Measurements from ENCODE around the gene VPS52. TPM values are rescaled to one million over a fixed set of nuclear protein-coding genes. Genes with fewer than 3 reads are reported as not detected.

Gene VPS52
- total RNA-seq, 2 donors from 2014 or later, result 31.4 to 43.2 TPM

DNA sequence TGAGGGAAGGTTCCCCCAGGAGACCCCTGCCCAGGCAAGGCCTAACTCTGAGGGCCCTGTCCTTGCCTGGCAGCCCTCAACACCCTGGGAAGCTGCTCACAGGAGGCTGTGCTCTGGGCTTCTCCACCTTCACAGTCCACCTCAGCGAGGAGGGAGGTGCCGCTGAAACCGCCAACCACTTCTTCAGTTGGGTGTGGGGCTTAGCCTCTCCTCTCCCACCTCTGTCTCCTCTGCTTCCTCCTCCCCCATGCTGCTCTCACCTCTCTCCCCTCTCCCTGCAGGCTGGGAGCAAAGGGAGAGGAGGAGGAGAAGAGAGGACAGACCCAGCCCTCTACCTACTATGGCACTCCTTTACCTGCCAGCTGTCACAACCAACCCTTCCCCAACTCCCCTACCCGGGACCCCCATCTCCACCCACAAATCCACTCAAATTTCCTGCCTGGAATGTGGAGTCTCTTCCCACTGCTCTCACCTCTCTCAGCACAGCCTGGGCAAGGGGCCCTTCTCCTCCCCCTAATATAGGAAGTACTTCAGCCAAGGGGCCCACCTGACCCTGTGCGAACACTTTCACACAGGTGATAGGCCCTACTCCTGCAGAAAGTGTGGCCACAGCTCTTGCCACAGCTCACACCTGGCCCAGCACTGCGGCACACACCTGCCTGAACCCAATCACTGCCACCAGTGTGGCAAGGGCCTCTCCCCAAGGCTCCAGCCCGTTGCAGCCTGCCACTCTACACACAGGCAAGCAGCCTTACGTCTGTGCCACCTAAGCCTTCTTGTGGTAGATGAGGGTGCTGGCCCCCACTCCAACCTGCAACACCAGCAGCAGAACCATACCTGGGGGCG, 56.2 kb downstream of the VPS52 start:
- TF ChIP-seq, protein P1, sequence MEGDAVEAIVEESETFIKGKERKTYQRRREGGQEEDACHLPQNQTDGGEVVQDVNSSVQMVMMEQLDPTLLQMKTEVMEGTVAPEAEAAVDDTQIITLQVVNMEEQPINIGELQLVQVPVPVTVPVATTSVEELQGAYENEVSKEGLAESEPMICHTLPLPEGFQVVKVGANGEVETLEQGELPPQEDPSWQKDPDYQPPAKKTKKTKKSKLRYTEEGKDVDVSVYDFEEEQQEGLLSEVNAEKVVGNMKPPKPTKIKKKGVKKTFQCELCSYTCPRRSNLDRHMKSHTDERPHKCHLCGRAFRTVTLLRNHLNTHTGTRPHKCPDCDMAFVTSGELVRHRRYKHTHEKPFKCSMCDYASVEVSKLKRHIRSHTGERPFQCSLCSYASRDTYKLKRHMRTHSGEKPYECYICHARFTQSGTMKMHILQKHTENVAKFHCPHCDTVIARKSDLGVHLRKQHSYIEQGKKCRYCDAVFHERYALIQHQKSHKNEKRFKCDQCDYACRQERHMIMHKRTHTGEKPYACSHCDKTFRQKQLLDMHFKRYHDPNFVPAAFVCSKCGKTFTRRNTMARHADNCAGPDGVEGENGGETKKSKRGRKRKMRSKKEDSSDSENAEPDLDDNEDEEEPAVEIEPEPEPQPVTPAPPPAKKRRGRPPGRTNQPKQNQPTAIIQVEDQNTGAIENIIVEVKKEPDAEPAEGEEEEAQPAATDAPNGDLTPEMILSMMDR (IDR thresholded peaks at IDR 0.05), result no peak
- ATAC-seq (ENCODE audit: insufficient number of reproducible peaks, low FRiP score, low read depth) (no peak), DNase-seq (ENCODE audit: low spot score) (no peak)
- Histone ChIP-seq H3K4me3 (no peak overlapping the region), H3K27ac (no peak overlapping the region), H3K36me3 (peaks cover 5% of the 10 kb centered on the region), H3K4me1 (ENCODE audit: control insufficient read depth in 1 of 2, low read depth in 2 of 2) (peaks cover 4 to 19% of the 10 kb centered on the region in 2 donors), H3K9me3 (no peaks in the 10 kb centered on the region), H3K27me3 (replicated peaks; ENCODE audit: insufficient read depth) (no peaks in the 10 kb centered on the region)

DNA sequence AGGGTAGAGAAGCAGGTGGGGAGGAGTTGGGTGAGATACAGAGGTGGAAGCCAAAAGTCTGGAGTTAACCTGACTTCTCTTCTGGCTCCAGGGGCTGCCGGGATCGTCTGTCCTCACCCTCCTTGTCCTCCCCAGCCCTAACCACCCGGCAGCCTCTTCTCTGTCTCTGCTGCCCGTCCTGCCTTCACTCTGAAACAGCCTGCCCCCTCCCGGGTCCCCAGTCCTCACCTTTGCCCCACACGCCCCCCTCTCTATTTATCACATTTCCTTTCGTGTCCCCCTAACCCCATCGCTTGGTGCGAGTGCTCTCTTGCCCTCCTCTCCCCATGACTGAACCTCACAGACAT, 57.7 kb downstream of the VPS52 start:
- peak overlapping the region; percentile 76 for H3K4me3 ChIP-seq
- H3K4me1 ChIP-seq (ENCODE audit: control insufficient read depth in 1 of 2, low read depth in 2 of 2), result peaks cover 4 to 19% of the 10 kb centered on the region in 2 donors
- TF ChIP-seq, protein P1 (IDR thresholded peaks at IDR 0.05), result no peak
- H3K9me3 ChIP-seq, result no peaks in the 10 kb centered on the region
- ATAC-seq (ENCODE audit: insufficient number of reproducible peaks, low FRiP score, low read depth), result no peak
- H3K27me3 ChIP-seq (replicated peaks; ENCODE audit: insufficient read depth), result no peaks in the 10 kb centered on the region
- H3K27ac ChIP-seq, result peak overlapping the region in 1 of 2 donors; percentile 9
- H3K36me3 ChIP-seq, result peaks cover 10% of the 10 kb centered on the region
- no peak for DNase-seq (ENCODE audit: low spot score)

DNA sequence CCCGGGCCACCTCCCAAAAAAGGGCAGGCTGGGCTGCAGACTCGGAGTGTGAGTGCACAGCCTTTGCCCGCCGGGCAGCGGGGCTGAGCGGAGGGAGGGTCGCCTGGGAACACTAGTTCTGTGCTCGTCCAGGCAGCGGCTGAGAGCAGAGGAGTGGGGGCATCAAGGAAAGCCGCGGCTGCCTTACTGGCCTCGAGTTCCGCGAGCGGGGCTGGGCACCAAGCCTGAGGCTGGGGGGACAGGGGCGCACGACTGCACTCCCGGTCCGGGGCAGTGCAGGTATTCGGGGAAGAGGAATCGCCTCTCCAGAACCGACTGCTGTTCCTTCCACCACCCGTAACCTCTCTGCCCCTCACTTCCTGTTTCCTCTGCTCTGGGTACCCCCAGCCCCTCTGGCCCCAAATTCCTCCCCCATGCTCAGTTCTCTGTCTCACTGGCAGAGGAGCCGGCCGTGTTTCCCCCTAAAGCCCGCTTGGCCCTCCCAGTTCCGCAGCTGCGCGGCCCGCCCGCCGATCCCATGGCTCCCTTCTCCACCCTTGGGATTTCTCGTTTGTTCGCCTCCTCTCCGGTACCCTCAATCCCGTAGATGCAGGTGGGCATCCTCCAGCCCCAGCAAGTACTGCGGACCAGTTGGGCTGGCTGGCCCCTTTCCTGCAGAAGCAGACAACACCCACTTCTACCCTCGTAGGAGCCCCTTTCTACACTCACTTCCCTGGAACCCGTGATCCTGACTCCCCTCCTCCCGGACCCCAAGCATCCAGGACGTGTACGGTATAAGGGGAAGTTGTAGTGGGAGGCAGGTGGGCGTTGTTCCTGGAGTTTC, 58.3 kb downstream of the VPS52 start:
- no peak for DNase-seq (ENCODE audit: low spot score)
- Histone ChIP-seq H3K27me3 (replicated peaks; ENCODE audit: insufficient read depth) (no peaks in the 10 kb centered on the region), H3K27ac (peak overlapping the region in 1 of 2 donors; percentile 9), H3K9me3 (no peaks in the 10 kb centered on the region), H3K4me1 (ENCODE audit: control insufficient read depth in 1 of 2, low read depth in 2 of 2) (peaks cover 4 to 19% of the 10 kb centered on the region in 2 donors), H3K36me3 (peaks cover 10% of the 10 kb centered on the region), H3K4me3 (peak overlapping the region; percentile 76)
- TF ChIP-seq, protein P1 (IDR thresholded peaks at IDR 0.05), result no peak
- ATAC-seq (ENCODE audit: insufficient number of reproducible peaks, low FRiP score, low read depth), result no peak

DNA sequence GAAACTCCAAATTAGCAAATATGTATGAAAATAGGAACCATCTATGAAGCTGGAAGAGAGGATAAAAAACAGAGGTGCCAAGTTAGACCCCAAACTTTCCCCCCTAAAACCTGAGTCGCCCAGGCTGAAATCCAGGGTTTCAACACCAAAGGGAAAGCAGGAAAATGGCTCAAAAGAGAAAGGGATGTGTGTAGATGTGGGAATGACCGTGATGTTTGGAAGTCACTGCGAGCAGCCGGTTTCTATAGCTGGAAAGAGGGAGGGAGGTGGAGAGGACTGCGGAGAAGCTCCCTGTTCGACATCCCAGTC, 58.9 kb downstream of the VPS52 start:
- ATAC-seq (ENCODE audit: insufficient number of reproducible peaks, low FRiP score, low read depth) (no peak), DNase-seq (ENCODE audit: low spot score) (no peak)
- H3K27me3 ChIP-seq (replicated peaks; ENCODE audit: insufficient read depth), result no peaks in the 10 kb centered on the region
- peaks cover 10% of the 10 kb centered on the region for H3K36me3 ChIP-seq
- H3K4me3 ChIP-seq, result peak overlapping the region; percentile 76
- peaks cover 4 to 19% of the 10 kb centered on the region in 2 donors for H3K4me1 ChIP-seq (ENCODE audit: control insufficient read depth in 1 of 2, low read depth in 2 of 2)
- TF ChIP-seq, protein P1 (IDR thresholded peaks at IDR 0.05), result no peak
- no peak overlapping the region for H3K27ac ChIP-seq
- H3K9me3 ChIP-seq, result no peaks in the 10 kb centered on the region

DNA sequence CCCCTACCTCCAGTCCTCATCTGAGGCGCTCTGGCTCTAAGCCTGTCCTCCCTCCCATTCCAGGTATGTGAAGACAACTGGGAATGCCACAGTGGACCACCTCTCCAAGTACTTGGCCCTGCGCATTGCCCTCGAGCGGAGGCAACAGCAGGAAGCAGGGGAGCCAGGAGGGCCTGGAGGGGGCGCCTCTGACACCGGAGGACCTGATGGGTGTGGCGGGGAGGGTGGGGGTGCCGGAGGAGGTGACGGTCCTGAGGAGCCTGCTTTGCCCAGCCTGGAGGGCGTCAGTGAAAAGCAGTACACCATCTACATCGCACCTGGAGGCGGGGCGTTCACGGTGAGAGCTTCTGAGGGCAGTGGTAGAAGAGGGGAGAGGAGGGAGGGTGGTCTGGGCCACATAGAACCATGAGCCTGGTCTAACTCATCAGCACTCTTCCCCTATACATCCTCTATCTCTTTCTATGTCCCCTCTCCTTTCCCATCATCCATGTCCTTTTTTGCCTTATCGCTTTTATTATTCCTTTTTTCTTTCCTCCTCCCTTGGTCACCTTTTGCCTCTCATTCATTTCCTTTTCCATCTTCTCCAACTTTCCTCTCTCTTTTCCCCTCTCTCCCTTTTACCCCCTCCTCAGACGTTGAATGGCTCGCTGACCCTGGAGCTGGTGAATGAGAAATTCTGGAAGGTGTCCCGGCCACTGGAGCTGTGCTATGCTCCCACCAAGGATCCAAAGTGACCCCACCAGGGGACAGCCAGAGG, 59.8 kb downstream of the VPS52 start:
- no peak for DNase-seq (ENCODE audit: low spot score)

More for the DNA sequence above, 59.8 kb downstream of the VPS52 start:
- Histone ChIP-seq H3K9me3 (no peaks in the 10 kb centered on the region), H3K27ac (no peak overlapping the region), H3K4me1 (ENCODE audit: control insufficient read depth in 1 of 2, low read depth in 2 of 2) (peaks cover 4 to 26% of the 10 kb centered on the region in 2 donors), H3K36me3 (peaks cover 10% of the 10 kb centered on the region), H3K27me3 (replicated peaks; ENCODE audit: insufficient read depth) (no peaks in the 10 kb centered on the region), H3K4me3 (no peak overlapping the region)
- TF ChIP-seq, protein P1 (IDR thresholded peaks at IDR 0.05), result no peak
- ATAC-seq (ENCODE audit: insufficient number of reproducible peaks, low FRiP score, low read depth), result no peak

Measured in thoracic aorta (tissue), 2 donors.